RWPE2 (cell line): Measurements from ENCODE around the gene RFXANK.

ENCODE experiments used
- ATAC-seq: fragments of 200-7000 bp; cut with Tn5 transposase; 3 replicates; pipeline ENCODE4 v1.9.1; 2021; ENCODE audit warnings: low read depth
- DNase-seq: peaks from one replicate; pipeline ENCODE4 v3.0.0-alpha.2; 2020; ENCODE audit warnings: low spot score
- H3K27ac ChIP-seq: fragments of 450-650 bp; 2 replicates; pipeline ENCODE4 v1.5.1; 2017; ENCODE audit warnings: mild to moderate bottlenecking; ENCODE audit not compliant: poor library complexity, severe bottlenecking
- H3K27me3 ChIP-seq: fragments of 250-450 bp; sonication (Bioruptor Pico); 2 replicates; pipeline ENCODE4 v1.5.1; 2021; ENCODE audit warnings: mild to moderate bottlenecking, moderate library complexity; ENCODE audit not compliant: insufficient read depth, poor library complexity, severe bottlenecking
- H3K36me3 ChIP-seq: fragments of 250-450 bp; sonication (Bioruptor Pico); 2 replicates; pipeline ENCODE4 v1.5.1; 2020; ENCODE audit warnings: low read depth, mild to moderate bottlenecking, moderate library complexity
- H3K4me1 ChIP-seq: fragments of 250-450 bp; sonication (Bioruptor Pico); 2 replicates; pipeline ENCODE4 v1.5.1; 2021; ENCODE audit warnings: mild to moderate bottlenecking, moderate library complexity; ENCODE audit not compliant: insufficient read depth, poor library complexity, severe bottlenecking
- H3K4me3 ChIP-seq: fragments of 250-450 bp; sonication (Bioruptor Pico); 2 replicates; pipeline ENCODE4 v1.5.1; 2021; ENCODE audit warnings: mild to moderate bottlenecking, moderate library complexity; ENCODE audit not compliant: severe bottlenecking
- H3K9me3 ChIP-seq: fragments of 250-450 bp; sonication (Bioruptor Pico); 2 replicates; pipeline ENCODE4 v1.5.1; 2021; ENCODE audit warnings: mild to moderate bottlenecking, moderate library complexity; ENCODE audit not compliant: severe bottlenecking
- TF ChIP-seq, protein P1 (sequence below): fragments of 450-650 bp; IDR thresholded peaks from one replicate; pipeline ENCODE4 v1.5.1; 2017; ENCODE audit warnings: mild to moderate bottlenecking, moderate library complexity; ENCODE audit not compliant: poor library complexity, severe bottlenecking

The RFXANK gene

DNA sequence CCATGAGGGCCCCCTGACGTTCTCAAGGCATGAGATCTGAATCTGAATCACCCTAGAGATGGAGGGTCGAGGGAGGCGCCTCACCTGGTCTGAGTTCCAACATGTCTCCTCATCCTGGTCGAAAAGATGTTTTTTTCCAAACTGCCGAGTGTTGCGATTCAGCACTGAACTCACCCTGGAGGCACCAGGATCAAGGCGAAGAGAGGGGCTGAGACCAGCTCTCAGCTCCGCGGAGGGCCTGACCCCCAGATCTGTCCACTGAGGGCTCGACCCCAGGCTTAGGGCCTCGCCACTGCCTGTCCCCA, 10.6 kb downstream of the RFXANK start:
- TF ChIP-seq, protein P1, sequence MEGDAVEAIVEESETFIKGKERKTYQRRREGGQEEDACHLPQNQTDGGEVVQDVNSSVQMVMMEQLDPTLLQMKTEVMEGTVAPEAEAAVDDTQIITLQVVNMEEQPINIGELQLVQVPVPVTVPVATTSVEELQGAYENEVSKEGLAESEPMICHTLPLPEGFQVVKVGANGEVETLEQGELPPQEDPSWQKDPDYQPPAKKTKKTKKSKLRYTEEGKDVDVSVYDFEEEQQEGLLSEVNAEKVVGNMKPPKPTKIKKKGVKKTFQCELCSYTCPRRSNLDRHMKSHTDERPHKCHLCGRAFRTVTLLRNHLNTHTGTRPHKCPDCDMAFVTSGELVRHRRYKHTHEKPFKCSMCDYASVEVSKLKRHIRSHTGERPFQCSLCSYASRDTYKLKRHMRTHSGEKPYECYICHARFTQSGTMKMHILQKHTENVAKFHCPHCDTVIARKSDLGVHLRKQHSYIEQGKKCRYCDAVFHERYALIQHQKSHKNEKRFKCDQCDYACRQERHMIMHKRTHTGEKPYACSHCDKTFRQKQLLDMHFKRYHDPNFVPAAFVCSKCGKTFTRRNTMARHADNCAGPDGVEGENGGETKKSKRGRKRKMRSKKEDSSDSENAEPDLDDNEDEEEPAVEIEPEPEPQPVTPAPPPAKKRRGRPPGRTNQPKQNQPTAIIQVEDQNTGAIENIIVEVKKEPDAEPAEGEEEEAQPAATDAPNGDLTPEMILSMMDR: no peak
- ATAC-seq (peak; percentile 16), DNase-seq (no peak)

DNA sequence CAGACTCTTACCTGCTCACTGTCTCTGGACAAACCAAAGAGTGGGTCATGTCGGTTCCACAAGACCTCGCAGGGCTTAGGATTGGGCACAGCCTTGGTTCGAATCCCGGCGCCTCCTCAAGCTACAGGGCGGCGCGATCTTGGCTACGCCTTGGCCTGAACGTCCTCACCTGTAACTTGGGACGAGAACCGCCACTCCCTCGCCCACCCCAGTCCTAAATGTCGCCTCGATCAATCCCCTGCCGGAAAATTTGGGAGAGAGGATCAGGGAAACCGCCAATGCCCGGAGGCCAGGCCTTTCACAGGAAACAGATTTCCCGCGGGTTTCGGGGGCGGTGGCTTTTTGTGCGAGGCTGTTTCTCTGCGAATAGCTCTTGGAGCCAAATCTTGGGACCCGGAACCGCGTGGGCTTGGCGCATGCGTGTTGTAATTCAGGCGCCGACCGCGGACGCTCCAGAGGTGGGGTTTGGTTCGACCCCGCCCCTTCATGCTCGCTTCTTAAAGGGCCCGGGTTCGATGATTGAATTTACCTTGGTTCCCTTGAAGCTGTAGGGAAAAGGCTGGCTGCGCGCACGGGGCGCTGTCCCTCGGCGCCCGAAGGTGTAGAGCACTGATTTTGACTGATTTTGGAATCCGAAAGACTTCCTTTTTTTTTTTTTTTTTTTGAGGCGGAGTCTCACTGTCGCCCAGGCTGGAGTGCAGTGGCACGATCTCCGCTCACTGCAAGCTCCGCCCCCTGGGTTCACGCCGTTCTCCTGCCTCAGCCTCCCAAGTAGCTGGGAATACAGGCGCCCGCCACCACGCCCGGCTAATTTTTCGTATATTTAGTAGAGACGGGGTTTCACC, 11.2 kb downstream of the RFXANK start, which contains the start of gene NR2C2AP:
TSS of gene NR2C2AP (minus strand) at position 403 of the 845 bp plus-strand sequence. CDS start at position 49, 354 bp downstream.
- Histone ChIP-seq H3K4me1 (no peaks in the 10 kb centered on the region), H3K4me3 (peak within 1 kb of the TSS; percentile 41), H3K27me3 (no peaks in the 10 kb centered on the region), H3K36me3 (peaks cover 23% of the 10 kb centered on the region), H3K9me3 (no peaks in the 10 kb centered on the region), H3K27ac (peak within 1 kb of the TSS; percentile 49)
- TF ChIP-seq, protein P1: no peak
- peak; percentile 86 for DNase-seq
- peak; percentile 86 for ATAC-seq

More for the DNA sequence above, 10.6 kb downstream of the RFXANK start:
- Histone ChIP-seq H3K27me3 (no peaks in the 10 kb centered on the region), H3K36me3 (peaks cover 26% of the 10 kb centered on the region), H3K4me1 (no peaks in the 10 kb centered on the region), H3K4me3 (peak overlapping the region; percentile 41), H3K27ac (peak overlapping the region; percentile 49), H3K9me3 (no peaks in the 10 kb centered on the region)

DNA sequence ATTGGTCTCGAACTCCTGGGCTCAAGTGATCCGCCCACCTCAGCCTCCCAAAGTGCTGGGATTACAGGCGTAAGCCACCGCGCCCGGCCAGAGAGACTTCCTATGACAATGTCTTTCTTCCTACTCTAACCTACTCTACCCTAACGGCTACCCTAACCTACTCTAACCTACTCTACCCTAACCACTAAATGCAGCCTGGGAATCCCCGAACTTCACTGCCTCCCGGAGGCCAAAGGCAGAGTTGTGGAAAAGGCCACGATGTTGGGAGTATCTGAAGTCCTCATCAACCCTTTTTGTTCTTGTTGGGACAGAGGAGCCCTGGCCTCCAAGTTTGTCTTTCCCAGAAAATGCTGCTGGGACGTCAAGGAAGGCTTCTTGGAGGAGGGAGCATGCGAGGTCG, 12.1 kb downstream of the RFXANK start:
- ATAC-seq: no peak
- Histone ChIP-seq H3K4me1 (no peaks in the 10 kb centered on the region), H3K36me3 (peaks cover 15% of the 10 kb centered on the region), H3K27me3 (no peaks in the 10 kb centered on the region), H3K27ac (no peak overlapping the region), H3K9me3 (no peaks in the 10 kb centered on the region), H3K4me3 (no peak overlapping the region)
- DNase-seq: no peak
- TF ChIP-seq, protein P1: no peak

DNA sequence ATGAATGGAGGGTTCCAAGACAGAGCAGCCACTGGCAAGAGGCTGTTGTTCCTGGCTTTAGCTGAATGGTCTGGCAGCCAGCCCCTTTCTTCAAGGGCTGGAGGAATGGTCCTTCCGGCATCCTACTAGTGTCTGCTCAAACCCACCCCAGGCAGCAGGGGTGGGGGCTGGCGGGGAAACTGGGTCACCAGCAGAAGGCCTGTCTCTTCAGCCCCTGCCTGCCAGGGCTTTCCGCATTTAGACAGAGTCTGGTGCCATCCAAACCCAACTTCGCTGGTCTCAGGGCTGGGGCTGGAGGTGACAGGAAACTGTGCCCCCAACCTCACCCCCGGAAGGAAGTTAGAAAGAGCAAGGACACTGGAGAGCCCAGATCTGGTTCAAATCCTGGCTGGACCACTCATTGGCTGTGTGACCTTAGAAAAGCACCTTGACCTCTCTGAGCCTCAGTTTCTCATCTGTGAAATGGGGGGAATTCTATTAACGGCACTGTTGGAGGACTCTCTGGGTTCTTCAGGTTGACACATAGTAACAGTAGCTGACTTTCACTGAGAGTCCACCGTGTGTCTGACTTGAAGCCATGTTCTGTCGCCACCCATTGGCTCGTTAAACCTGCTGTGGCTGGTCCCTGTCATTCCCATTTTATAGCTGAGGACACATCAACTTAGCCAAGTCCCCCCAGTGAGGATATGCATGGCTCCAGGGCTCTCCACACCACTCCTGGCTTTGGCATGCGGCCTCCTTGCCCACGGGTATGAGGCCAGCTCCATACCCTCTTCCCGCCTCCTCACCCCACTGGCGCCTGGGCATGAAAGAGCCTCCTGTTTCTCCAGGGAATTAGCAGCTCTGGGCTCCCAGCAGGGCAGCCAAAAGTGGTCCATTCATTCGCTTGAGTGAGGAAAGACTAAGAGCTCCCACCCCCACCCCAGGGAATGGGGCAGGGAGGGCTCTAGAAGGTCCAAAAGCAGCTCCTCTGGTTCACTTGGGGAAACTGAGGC, 13.7 kb downstream of the RFXANK start:
- DNase-seq (no peak), ATAC-seq (no peak)
- Histone ChIP-seq H3K36me3 (peaks cover 14% of the 10 kb centered on the region), H3K9me3 (no peaks in the 10 kb centered on the region), H3K4me3 (no peak overlapping the region), H3K27ac (no peak overlapping the region), H3K4me1 (no peaks in the 10 kb centered on the region), H3K27me3 (no peaks in the 10 kb centered on the region)
- TF ChIP-seq, protein P1: no peak
